SU-DHL-6 (cell line): ENCODE results near the gene ECHDC1.

ENCODE experiments used
- EZH2phosphoT487 ChIP-seq: fragments of 200-600 bp; sonication (generic), shearing (Covaris generic); conservative IDR thresholded peaks from 2 replicates; pipeline ENCODE4 v1.6.1; 2018; ENCODE audit warnings: mild to moderate bottlenecking, antibody characterized with exemption, low read length, moderate library complexity, mixed read lengths
- TF ChIP-seq, protein P1 (sequence below): fragments of 200-600 bp; sonication (generic); IDR thresholded peaks from one replicate; pipeline ENCODE4 v1.5.1; 2017; ENCODE audit warnings: antibody characterized with exemption, mild to moderate bottlenecking, low read length, moderate library complexity; ENCODE audit not compliant: insufficient read depth, poor library complexity, severe bottlenecking

DNA sequence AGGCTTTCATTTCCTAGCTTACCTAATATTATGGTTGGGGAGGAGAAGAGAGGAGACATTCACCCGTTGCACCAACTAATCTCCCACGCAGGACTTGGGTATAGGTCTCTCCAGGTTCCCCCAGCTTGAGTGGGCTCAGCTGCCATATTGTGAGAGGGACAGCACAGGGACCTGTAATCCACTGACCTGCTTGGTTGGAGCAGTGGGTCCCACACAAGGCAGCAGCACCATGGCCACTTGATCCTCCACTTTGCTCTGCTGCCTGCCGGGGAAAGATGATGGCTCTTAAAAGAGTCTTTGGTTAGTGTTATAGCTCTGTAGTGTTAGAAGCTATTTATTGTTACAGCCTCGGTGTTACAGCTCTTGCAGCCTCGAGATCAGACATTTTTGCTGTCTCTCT lies 22.5 kb upstream of the ECHDC1 start:
- TF ChIP-seq, protein P1, sequence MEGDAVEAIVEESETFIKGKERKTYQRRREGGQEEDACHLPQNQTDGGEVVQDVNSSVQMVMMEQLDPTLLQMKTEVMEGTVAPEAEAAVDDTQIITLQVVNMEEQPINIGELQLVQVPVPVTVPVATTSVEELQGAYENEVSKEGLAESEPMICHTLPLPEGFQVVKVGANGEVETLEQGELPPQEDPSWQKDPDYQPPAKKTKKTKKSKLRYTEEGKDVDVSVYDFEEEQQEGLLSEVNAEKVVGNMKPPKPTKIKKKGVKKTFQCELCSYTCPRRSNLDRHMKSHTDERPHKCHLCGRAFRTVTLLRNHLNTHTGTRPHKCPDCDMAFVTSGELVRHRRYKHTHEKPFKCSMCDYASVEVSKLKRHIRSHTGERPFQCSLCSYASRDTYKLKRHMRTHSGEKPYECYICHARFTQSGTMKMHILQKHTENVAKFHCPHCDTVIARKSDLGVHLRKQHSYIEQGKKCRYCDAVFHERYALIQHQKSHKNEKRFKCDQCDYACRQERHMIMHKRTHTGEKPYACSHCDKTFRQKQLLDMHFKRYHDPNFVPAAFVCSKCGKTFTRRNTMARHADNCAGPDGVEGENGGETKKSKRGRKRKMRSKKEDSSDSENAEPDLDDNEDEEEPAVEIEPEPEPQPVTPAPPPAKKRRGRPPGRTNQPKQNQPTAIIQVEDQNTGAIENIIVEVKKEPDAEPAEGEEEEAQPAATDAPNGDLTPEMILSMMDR = no peak
- no peak for TF ChIP-seq EZH2phosphoT487
